KG1 (cell line): ENCODE measurements around the gene OR2S2.
A peak's percentile ranks its signal among the peaks of the same experiment; 100 is the strongest.

Source experiments
- DNase-seq: peaks from one replicate; lab custom pipeline; 2025; lab: John Stamatoyannopoulos, UW

Gene OR2S2

GRCh38 chr9:35909274-35909673 lies 48.7 kb downstream of the OR2S2 start, which contains the start of gene SPAAR:
Gene SPAAR, plus strand, starts transcription at chr9:35909490. Its CDS starts 974 bp downstream, at chr9:35910464.
- DNase-seq: no peak

- no peak for DNase-seq
Observed at GRCh38 chr9:35908504-35909125, 49.3 kb downstream of the OR2S2 start.

- peak; percentile 6 for DNase-seq
Observed at GRCh38 chr9:35907711-35908503, 50.0 kb downstream of the OR2S2 start.
